OCI-LY3 (cell line): ENCODE data around the gene PCSK5.

ENCODE experiments used
- EZH2phosphoT487 ChIP-seq: fragments of 200-600 bp; shearing (Covaris generic); IDR thresholded peaks from 2 replicates; pipeline ENCODE4 v1.6.1; 2018; ENCODE audit warnings: antibody characterized with exemption, mixed run types, low read depth
- TF ChIP-seq, protein P1 (sequence below): fragments of 200-600, 300-600 bp; sonication (generic); IDR thresholded peaks from 2 replicates; pipeline ENCODE4 v1.5.1; 2014; ENCODE audit warnings: antibody characterized with exemption, low read length, low read depth

DNA sequence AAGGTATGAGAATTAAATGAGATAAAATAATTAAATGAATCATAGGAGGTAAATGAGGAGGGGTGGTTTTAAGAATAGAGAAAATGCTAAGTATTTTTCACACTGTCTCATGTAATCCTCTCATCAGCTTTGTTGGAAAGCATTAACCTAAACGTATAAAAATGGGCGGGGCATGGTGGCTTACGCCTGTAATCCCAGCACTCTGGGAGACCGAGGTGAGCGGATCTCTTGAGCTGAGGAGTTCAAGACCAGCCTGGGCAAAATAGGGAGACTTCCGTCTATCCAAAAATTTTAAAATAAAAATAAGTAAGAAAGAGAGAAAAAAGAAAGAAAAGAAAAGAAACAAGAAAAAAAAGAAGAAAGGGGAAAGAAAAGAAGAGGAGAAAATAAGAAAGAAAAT is 505.7 kb downstream of the PCSK5 start:
- TF ChIP-seq EZH2phosphoT487, result no peak
- TF ChIP-seq, protein P1, sequence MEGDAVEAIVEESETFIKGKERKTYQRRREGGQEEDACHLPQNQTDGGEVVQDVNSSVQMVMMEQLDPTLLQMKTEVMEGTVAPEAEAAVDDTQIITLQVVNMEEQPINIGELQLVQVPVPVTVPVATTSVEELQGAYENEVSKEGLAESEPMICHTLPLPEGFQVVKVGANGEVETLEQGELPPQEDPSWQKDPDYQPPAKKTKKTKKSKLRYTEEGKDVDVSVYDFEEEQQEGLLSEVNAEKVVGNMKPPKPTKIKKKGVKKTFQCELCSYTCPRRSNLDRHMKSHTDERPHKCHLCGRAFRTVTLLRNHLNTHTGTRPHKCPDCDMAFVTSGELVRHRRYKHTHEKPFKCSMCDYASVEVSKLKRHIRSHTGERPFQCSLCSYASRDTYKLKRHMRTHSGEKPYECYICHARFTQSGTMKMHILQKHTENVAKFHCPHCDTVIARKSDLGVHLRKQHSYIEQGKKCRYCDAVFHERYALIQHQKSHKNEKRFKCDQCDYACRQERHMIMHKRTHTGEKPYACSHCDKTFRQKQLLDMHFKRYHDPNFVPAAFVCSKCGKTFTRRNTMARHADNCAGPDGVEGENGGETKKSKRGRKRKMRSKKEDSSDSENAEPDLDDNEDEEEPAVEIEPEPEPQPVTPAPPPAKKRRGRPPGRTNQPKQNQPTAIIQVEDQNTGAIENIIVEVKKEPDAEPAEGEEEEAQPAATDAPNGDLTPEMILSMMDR, result no peak
